Upper lobe of right lung (tissue), 1 donor: ENCODE results near the gene ACP7. TPM values are rescaled to one million over a fixed set of nuclear protein-coding genes. Genes with fewer than 3 reads are reported as not detected.

Source experiments
- ATAC-seq: fragments of 200-7000 bp; cut with Tn5 transposase; one replicate; pipeline ENCODE4 v1.9.1; 2020; ENCODE audit warnings: mild to moderate bottlenecking, moderate library complexity
- DNase-seq: peaks from one replicate; pipeline ENCODE4 v3.0.0-alpha.2; 2020
- H3K27ac ChIP-seq: fragments of 200-600 bp; one replicate; pipeline ENCODE4 v1.8.0; 2022
- H3K27me3 ChIP-seq: fragments of 200-600 bp; one replicate; pipeline ENCODE4 v1.8.0; 2022; ENCODE audit warnings: mild to moderate bottlenecking
- H3K36me3 ChIP-seq: fragments of 200-600 bp; one replicate; pipeline ENCODE4 v1.8.0; 2022
- H3K4me1 ChIP-seq: fragments of 200-600 bp; one replicate; pipeline ENCODE4 v1.8.0; 2022
- H3K4me3 ChIP-seq: fragments of 200-600 bp; one replicate; pipeline ENCODE4 v1.8.0; 2022; ENCODE audit warnings: mild to moderate bottlenecking
- H3K9me3 ChIP-seq: fragments of 200-600 bp; one replicate; pipeline ENCODE4 v1.8.0; 2022
- CTCF ChIP-seq: fragments of 200-600 bp; IDR thresholded peaks from one replicate; pipeline ENCODE4 v1.8.0; 2022; ENCODE audit warnings: antibody characterized with exemption
- intact Hi-C: fragments of 100-400 bp; cut with DNase I; formaldehyde crosslinking; loops from one replicate; pipeline ENCODE4 v1.11.0; 2022
- total RNA-seq: library from RNA; stranded (reverse); fragmentation: NEBNext Ultra II Directional; extraction: Animal tissue kit (Norgen Biotek cat#: 25700); gene quantifications from one replicate; pipeline ENCODE4 v1.2.1, GENCODE V29; 2021
- donor health status: DM: no; HTN: yes; CAD: no; lungs with severe emphysema.

Gene ACP7
- total RNA-seq, 1 donor from 2014 or later, result not detected

GRCh38 chr19:39156326-39157230 is 72.4 kb downstream of the ACP7 start:
- H3K27me3 ChIP-seq, result no peaks in the 10 kb centered on the region
- peaks cover 53% of the 10 kb centered on the region for H3K4me1 ChIP-seq
- DNase-seq (no peak), ATAC-seq (peak; percentile 11)
- H3K27ac ChIP-seq, result no peak overlapping the region
- no peak overlapping the region for H3K4me3 ChIP-seq
- no peak for TF ChIP-seq CTCF
- intact Hi-C loops, result no loop called here
- no peaks in the 10 kb centered on the region for H3K36me3 ChIP-seq
- no peaks in the 10 kb centered on the region for H3K9me3 ChIP-seq

- DNase-seq (no peak), ATAC-seq (no peak)
- Histone ChIP-seq H3K4me3 (no peak overlapping the region), H3K36me3 (no peaks in the 10 kb centered on the region), H3K4me1 (peaks cover 53% of the 10 kb centered on the region), H3K27me3 (no peaks in the 10 kb centered on the region), H3K27ac (no peak overlapping the region), H3K9me3 (no peaks in the 10 kb centered on the region)
- intact Hi-C loops, result no loop called here
- no peak for TF ChIP-seq CTCF
Observed at GRCh38 chr19:39157275-39157996, 73.3 kb downstream of the ACP7 start.

DNA sequence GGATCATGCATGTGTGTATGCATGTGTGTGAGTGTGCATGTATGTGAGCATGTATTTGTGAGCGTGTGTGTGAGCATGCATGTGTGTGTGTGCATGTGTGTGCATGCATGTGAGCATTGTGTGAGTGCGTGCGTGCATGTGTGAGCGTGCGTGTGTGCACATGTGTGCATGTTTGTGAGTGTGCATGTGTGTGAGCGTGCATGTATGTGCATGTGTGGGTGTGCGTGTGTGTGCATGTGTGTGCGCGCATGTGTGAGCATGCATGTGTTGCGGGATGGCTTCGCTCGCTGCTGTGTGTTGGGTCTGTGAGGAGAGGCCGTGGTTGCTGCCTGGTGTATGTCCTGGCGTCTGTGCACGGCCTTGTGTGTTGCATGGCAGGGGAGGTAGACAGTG is 73.8 kb downstream of the ACP7 start:
- H3K9me3 ChIP-seq, result no peaks in the 10 kb centered on the region
- ATAC-seq (no peak), DNase-seq (no peak)
- no peak overlapping the region for H3K27ac ChIP-seq
- no peaks in the 10 kb centered on the region for H3K27me3 ChIP-seq
- H3K36me3 ChIP-seq, result no peaks in the 10 kb centered on the region
- H3K4me3 ChIP-seq, result no peak overlapping the region
- intact Hi-C loops, result no loop called here
- H3K4me1 ChIP-seq, result peaks cover 53% of the 10 kb centered on the region
- no peak for TF ChIP-seq CTCF

DNA sequence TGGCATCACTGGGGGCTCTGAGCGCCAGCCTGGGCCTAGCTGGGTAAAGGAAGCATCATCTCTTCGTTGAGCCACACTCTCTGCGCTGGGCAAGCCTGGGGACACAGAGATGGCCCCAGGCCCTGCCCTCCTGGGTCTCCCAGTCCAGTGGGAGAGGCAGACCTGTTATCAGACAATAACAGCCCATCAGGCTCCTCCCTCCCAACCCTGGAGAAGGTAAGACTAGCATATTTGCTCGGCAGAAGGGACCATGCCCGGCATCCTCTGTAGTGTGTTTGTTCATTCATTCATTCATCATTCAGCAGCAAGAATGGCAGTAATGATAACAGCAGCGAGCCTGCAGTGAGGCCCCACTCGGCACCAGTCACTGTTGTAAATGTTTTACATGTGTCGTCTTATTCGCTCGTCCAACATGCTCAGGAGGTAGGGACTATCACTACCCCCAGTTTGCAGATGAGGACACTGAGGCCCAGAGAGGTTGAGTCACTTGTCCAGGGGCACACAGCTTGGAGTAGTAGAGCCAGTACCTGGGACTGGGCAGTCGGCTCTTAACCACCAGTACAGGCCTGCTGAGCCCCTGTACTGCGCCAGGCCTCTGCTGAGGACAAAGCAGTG is 74.6 kb downstream of the ACP7 start:
- intact Hi-C loops, result no loop called here
- no peak for ATAC-seq
- no peak for DNase-seq
- no peak for TF ChIP-seq CTCF
- no peaks in the 10 kb centered on the region for H3K9me3 ChIP-seq
- peaks cover 53% of the 10 kb centered on the region for H3K4me1 ChIP-seq
- no peak overlapping the region for H3K4me3 ChIP-seq
- H3K36me3 ChIP-seq, result no peaks in the 10 kb centered on the region
- no peak overlapping the region for H3K27ac ChIP-seq
- H3K27me3 ChIP-seq, result no peaks in the 10 kb centered on the region

DNA sequence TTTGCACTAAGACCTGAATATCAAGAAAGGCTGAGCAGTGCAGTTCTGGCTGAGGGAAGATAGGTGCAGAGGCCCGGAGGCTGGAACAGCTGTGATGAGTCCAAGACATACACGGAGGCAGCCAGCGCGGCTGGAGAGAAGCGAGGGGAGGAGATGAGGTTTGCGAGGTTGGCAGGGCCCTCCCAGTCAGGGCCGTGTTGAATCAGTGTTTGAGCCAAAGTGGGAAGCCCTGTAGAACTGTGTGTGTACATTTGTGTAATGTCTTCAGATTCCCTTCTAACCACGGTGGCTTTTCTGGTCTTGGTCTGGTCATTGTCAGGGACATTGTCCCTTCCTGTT is 76.3 kb downstream of the ACP7 start:
- DNase-seq, result no peak
- H3K27ac ChIP-seq, result peak overlapping the region; percentile 42

More for the DNA sequence above, 76.3 kb downstream of the ACP7 start:
- Histone ChIP-seq H3K9me3 (no peaks in the 10 kb centered on the region), H3K4me1 (peaks cover 41% of the 10 kb centered on the region), H3K36me3 (no peaks in the 10 kb centered on the region), H3K27me3 (no peaks in the 10 kb centered on the region), H3K4me3 (no peak overlapping the region)
- ATAC-seq, result peak; percentile 20
- intact Hi-C loops, result no loop called here
- no peak for TF ChIP-seq CTCF

Other genes starting within 250 kb of the ACP7 start
- gene HNRNPL, start 234.4 kb upstream of the ACP7 start, total RNA-seq, result 248 TPM
- gene RINL, start 206.1 kb upstream of the ACP7 start, total RNA-seq, result 12.0 TPM
- gene SIRT2, start 184.8 kb upstream of the ACP7 start, total RNA-seq, result 59.2 TPM
- 25.5 TPM for gene NFKBIB, start 184.4 kb upstream of the ACP7 start, total RNA-seq
- gene CCER2, start 172.2 kb upstream of the ACP7 start, total RNA-seq, result 0.67 TPM
- 21.6 TPM for gene SARS2, start 153.6 kb upstream of the ACP7 start, total RNA-seq
- 28.8 TPM for gene MRPS12, start 153.4 kb upstream of the ACP7 start, total RNA-seq
- 13.3 TPM for gene FBXO17, start 108.6 kb upstream of the ACP7 start, total RNA-seq
- gene FBXO27, start 51.8 kb upstream of the ACP7 start, total RNA-seq, result 7.6 TPM
- 72.8 TPM for gene PAK4, start 41.4 kb downstream of the ACP7 start, total RNA-seq
- 0.46 TPM for gene NCCRP1, start 112.6 kb downstream of the ACP7 start, total RNA-seq
- gene SYCN, start 119.9 kb downstream of the ACP7 start, total RNA-seq, result not detected
- gene IFNL3, start 160.6 kb downstream of the ACP7 start, total RNA-seq, result not detected
- gene IFNL4, start 164.5 kb downstream of the ACP7 start, total RNA-seq, result not detected
- not detected for gene IFNL2, start 184.0 kb downstream of the ACP7 start, total RNA-seq
- gene IFNL1, start 212.0 kb downstream of the ACP7 start, total RNA-seq, result not detected
- gene LRFN1, start 236.5 kb downstream of the ACP7 start, total RNA-seq, result 2.2 TPM